K562 (cell line): ENCODE data around the gene KASH5. TPM values are rescaled to one million over a fixed set of nuclear protein-coding genes. Genes with fewer than 3 reads are reported as not detected.

Experiments used
- C11orf30 ChIP-seq: fragments of 450-650 bp; IDR thresholded peaks from 2 replicates; pipeline ENCODE4 v1.6.1; 2016; ENCODE audit warnings: low read depth, mild to moderate bottlenecking
- CTBP1 ChIP-seq: fragments of 450-650 bp; IDR thresholded peaks from 2 replicates; pipeline ENCODE4 v1.6.1; 2016; ENCODE audit warnings: borderline replicate concordance
- ELF4 ChIP-seq: fragments of 450-650 bp; formaldehyde crosslinking; IDR thresholded peaks from 2 replicates; pipeline ENCODE4 v1.4.0; 2022; ENCODE audit warnings: missing genetic modification characterization
- FOXM1 ChIP-seq, 2 experiments: fragments of 450-650 bp in 1 of 2; sonication (generic) in 1 of 2; formaldehyde crosslinking in 1 of 2; IDR thresholded peaks; 2 replicates each; pipeline versions ENCODE4 v1.6.1 to v1.9.0; 2017 to 2022; ENCODE audit warnings: low read depth in 2 of 2, mild to moderate bottlenecking in 2 of 2, missing genetic modification reagents in 1 of 2, moderate library complexity in 1 of 2
- HSF4 ChIP-seq: fragments of 250-450 bp; sonication (Bioruptor Pico); IDR thresholded peaks from 2 replicates; pipeline ENCODE4 v2.1.2; 2022; ENCODE audit warnings: mild to moderate bottlenecking, moderate library complexity, borderline replicate concordance
- IRF1 ChIP-seq: sonication (generic); formaldehyde crosslinking; IDR thresholded peaks from 2 replicates; pipeline ENCODE4 v1.8.0; 2022; ENCODE audit warnings: missing genetic modification reagents, mild to moderate bottlenecking, borderline replicate concordance
- NCOA6 ChIP-seq: fragments of 450-650 bp; IDR thresholded peaks from 2 replicates; pipeline ENCODE4 v1.6.1; 2017; ENCODE audit warnings: mild to moderate bottlenecking
- OTX1 ChIP-seq: fragments of 450-650 bp; formaldehyde crosslinking; IDR thresholded peaks from 2 replicates; pipeline ENCODE4 v1.4.0; 2022; ENCODE audit warnings: mild to moderate bottlenecking
- PRDM10 ChIP-seq: fragments of 450-650 bp; IDR thresholded peaks from 2 replicates; pipeline ENCODE4 v1.6.1; 2018; ENCODE audit not compliant: partially characterized antibody
- PURB ChIP-seq: sonication (generic); formaldehyde crosslinking; IDR thresholded peaks from 2 replicates; pipeline ENCODE4 v1.9.0; 2021; ENCODE audit warnings: low read depth, mild to moderate bottlenecking, missing genetic modification reagents
- SRSF1 ChIP-seq: fragments of 200-400 bp; formaldehyde crosslinking; IDR thresholded peaks from 2 replicates; pipeline ENCODE4 v1.6.1; 2017; ENCODE audit warnings: mild to moderate bottlenecking, low read depth, low read length, moderate library complexity
- ZBTB17 ChIP-seq: fragments of 450-650 bp; formaldehyde crosslinking; IDR thresholded peaks from 2 replicates; pipeline ENCODE4 v1.4.0; 2020; ENCODE audit warnings: mild to moderate bottlenecking
- ZBTB34 ChIP-seq: fragments of 250-450 bp; sonication (Bioruptor Pico); IDR thresholded peaks from 2 replicates; pipeline ENCODE4 v1.8.0; 2021; ENCODE audit warnings: mild to moderate bottlenecking, moderate library complexity
- ZNF121 ChIP-seq: sonication (generic); formaldehyde crosslinking; conservative IDR thresholded peaks from 2 replicates; pipeline ENCODE4 v1.8.0; 2022; ENCODE audit warnings: missing genetic modification reagents
- ZNF384 ChIP-seq: IDR thresholded peaks from 2 replicates; pipeline ENCODE4 v1.6.1; 2012; ENCODE audit warnings: low read depth, low read length, improper control_type of control experiment
- ZNF57 ChIP-seq: fragments of 450-650 bp; formaldehyde crosslinking; IDR thresholded peaks from 2 replicates; pipeline ENCODE4 v1.4.0; 2020; ENCODE audit warnings: mild to moderate bottlenecking, moderate library complexity
- polyA plus RNA-seq, 8 experiments: library from polyadenylated mRNA; depleted of rRNA in 4 of 8; stranded (reverse) in 5 of 8; unstranded in 3 of 8; fragments of >200 nt; fragmentation: Nextera tagmentation in 2 of 8; fragmentation: Illumina TruSeq in 1 of 8; extraction: Ambion mirVana in 2 of 8; extraction: Trizol in 1 of 8; gene quantifications; 2 replicates each; pipeline versions ENCODE4 v1.2.1 to v1.2.3, GENCODE V29; 2011 to 2014; ENCODE audit warnings: inconsistent platforms in 1 of 8, missing spikeins in 1 of 8
- total RNA-seq, 7 experiments: library from RNA; depleted of rRNA in 6 of 7; stranded (reverse); fragments of >200 nt in 6 of 7; fragmentation: Illumina TruSeq in 2 of 7; extraction: Trizol in 2 of 7; gene quantifications; 2 replicates each; pipeline versions ENCODE4 v1.2.1 to v1.2.3, GENCODE V29; 2011 to 2021; ENCODE audit warnings: low replicate concordance in 1 of 7
- TF ChIP-seq, protein P1 (sequence below): fragments of 250-450 bp; sonication (Bioruptor Pico); IDR thresholded peaks from 2 replicates; pipeline ENCODE4 v1.8.0; 2022; ENCODE audit warnings: moderate library complexity, mild to moderate bottlenecking, inconsistent platforms
- TF ChIP-seq, protein P2 (sequence below): fragments of 450-650 bp; IDR thresholded peaks from 2 replicates; pipeline ENCODE4 v1.6.1; 2018; ENCODE audit warnings: mild to moderate bottlenecking, low read depth; ENCODE audit not compliant: partially characterized antibody

KASH5 gene
- total and polyA plus RNA-seq, 9 of the 15 experiments (the other 6 are each of a cell fraction or from before 2014, with no cell fraction given), result 0.07 to 0.84 (median 0.34) TPM; not detected in 1

DNA sequence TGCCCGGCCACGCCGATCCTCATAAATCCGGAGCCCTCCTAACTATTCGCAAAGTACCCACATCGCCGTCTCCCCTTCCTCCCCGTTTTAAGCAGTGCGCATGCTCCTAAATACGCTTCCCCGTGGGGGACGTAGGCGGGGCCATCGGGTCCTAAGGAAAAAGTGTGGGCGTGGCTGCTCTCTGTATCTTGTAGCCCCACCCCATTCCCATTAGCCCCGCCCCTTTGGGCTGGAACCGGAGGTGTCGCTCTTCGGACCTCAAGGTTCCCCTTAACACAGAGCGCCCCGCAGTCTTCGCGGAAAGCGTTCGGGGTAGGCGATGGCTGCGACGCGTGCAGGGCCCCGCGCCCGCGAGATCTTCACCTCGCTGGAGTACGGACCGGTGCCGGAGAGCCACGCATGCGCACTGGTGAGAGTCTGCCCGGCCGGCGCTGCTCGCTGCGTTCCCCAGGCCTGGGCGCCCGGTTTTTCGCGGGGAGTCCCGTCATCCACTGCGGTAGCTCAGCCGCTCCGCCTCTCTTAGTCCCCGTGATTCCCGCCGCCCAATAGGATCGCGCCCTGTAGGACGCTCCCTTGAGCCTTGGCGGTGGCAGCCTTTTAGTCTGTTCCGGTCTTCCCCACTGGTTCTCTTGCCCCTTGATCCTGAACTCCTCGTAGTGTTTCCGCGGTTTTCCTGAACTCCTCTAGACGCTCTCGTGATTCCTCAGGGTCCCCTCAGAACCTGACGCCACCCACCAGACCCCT, 65.1 kb downstream of the KASH5 start, which contains the start of gene ALDH16A1 (continued):
- TF ChIP-seq, protein P1, sequence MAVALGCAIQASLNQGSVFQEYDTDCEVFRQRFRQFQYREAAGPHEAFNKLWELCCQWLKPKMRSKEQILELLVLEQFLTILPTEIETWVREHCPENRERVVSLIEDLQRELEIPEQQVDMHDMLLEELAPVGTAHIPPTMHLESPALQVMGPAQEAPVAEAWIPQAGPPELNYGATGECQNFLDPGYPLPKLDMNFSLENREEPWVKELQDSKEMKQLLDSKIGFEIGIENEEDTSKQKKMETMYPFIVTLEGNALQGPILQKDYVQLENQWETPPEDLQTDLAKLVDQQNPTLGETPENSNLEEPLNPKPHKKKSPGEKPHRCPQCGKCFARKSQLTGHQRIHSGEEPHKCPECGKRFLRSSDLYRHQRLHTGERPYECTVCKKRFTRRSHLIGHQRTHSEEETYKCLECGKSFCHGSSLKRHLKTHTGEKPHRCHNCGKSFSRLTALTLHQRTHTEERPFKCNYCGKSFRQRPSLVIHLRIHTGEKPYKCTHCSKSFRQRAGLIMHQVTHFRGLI, result no peak
- TF ChIP-seq ZNF57 (CRISPR knock-in tag) (no peak), PRDM10 (peak; percentile 46), OTX1 (peak; percentile 54), CTBP1 (peak; percentile 39), C11orf30 (peak; percentile 70), ZNF384 (no peak), IRF1 (no peak), ZBTB34 (CRISPR knock-in tag) (no peak), ZNF121 (CRISPR knock-in tag) (no peak), PURB (CRISPR knock-in tag) (no peak), ZBTB17 (CRISPR knock-in tag) (peak; percentile 33; the same call in 1 of the 2 replicates), FOXM1 (IDR thresholded peaks at IDR 0.05; ENCODE audit: low read depth) (no peak), FOXM1 (CRISPR knock-in tag; IDR thresholded peaks at IDR 0.05; ENCODE audit: low read depth) (no peak), NCOA6 (no peak), HSF4 (CRISPR knock-in tag) (no peak), SRSF1 (no peak), ELF4 (CRISPR knock-in tag) (peak; percentile 42; the same call in 1 of the 2 replicates)
- TF ChIP-seq, protein P2, sequence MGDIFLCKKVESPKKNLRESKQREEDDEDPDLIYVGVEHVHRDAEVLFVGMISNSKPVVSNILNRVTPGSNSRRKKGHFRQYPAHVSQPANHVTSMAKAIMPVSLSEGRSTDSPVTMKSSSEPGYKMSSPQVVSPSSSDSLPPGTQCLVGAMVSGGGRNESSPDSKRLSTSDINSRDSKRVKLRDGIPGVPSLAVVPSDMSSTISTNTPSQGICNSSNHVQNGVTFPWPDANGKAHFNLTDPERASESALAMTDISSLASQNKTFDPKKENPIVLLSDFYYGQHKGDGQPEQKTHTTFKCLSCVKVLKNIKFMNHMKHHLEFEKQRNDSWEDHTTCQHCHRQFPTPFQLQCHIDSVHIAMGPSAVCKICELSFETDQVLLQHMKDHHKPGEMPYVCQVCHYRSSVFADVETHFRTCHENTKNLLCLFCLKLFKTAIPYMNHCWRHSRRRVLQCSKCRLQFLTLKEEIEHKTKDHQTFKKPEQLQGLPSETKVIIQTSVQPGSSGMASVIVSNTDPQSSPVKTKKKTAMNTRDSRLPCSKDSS, result no peak
